H1 (cell line): Measurements from ENCODE around the gene WDFY4. TPM values are rescaled to one million over a fixed set of nuclear protein-coding genes. Genes with fewer than 3 reads are reported as not detected.

Experiments
- CTCF ChIA-PET: fragments of 300-600 bp; sonication (Branson Sonifier 250); formaldehyde crosslinking; loops from one replicate; lab custom pipeline; 2021; ENCODE audit not compliant: partially characterized antibody; lab: Charles Lee
- POLR2A ChIA-PET: fragments of 300-600 bp; sonication (Branson Sonifier 250); formaldehyde crosslinking; loops from one replicate; lab custom pipeline; 2021; ENCODE audit warnings: inconsistent platforms; ENCODE audit not compliant: partially characterized antibody; lab: Charles Lee
- DNase-seq, 2 experiments: peaks; one replicate each; pipeline versions ENCODE4 v3.0.0 to v3.0.0-alpha.2; 2010 to 2022; ENCODE audit warnings: low spot score in 2 of 2, low read depth in 1 of 2, mixed read lengths in 1 of 2
- FAIRE-seq: peaks from 2 replicates; lab custom pipeline; 2011; peaks lifted over from hg19 to GRCh38; lab: Jason Lieb, UNC
- H2AFZ ChIP-seq: 2 replicates; pipeline ENCODE4 v1.8.1; 2012; ENCODE audit warnings: low read length, inconsistent platforms
- H2AK5ac ChIP-seq: 2 replicates; pipeline ENCODE4 v1.6.1; 2013; ENCODE audit warnings: low read depth, low read length
- H2BK120ac ChIP-seq: replicated peaks from 2 replicates; pipeline ENCODE3; 2013; ENCODE audit warnings: low read depth, low read length, inconsistent platforms
- H2BK12ac ChIP-seq: 2 replicates; pipeline ENCODE4 v1.6.1; 2013; ENCODE audit warnings: low read depth, low read length
- H2BK15ac ChIP-seq: 2 replicates; pipeline ENCODE4 v1.6.1; 2013; ENCODE audit warnings: low read length
- H2BK20ac ChIP-seq: 2 replicates; pipeline ENCODE4 v1.6.1; 2013; ENCODE audit warnings: low read length
- H2BK5ac ChIP-seq: 2 replicates; pipeline ENCODE4 v1.6.1; 2013; ENCODE audit warnings: low read depth, low read length
- H3K14ac ChIP-seq: 2 replicates; pipeline ENCODE4 v1.6.1; 2013; ENCODE audit warnings: inconsistent platforms; ENCODE audit not compliant: insufficient read length
- H3K18ac ChIP-seq: 2 replicates; pipeline ENCODE4 v1.6.1; 2013; ENCODE audit warnings: low read length; ENCODE audit errors: extremely low read depth
- H3K23ac ChIP-seq: 2 replicates; pipeline ENCODE4 v1.6.1; 2013; ENCODE audit warnings: inconsistent platforms; ENCODE audit not compliant: insufficient read length
- H3K23me2 ChIP-seq: 2 replicates; pipeline ENCODE4 v1.6.1; 2013; ENCODE audit warnings: low read depth, low read length
- H3K27ac ChIP-seq: 2 replicates; pipeline ENCODE4 v1.6.1; 2011; ENCODE audit warnings: low read depth, low read length, inconsistent platforms
- H3K27me3 ChIP-seq, 4 experiments: replicated peaks in 1 of 4; 1 replicate in 1 of 4; 2 replicates in 3 of 4; pipeline versions ENCODE4 v1.6.1 to v1.8.1; 2011 to 2013; ENCODE audit warnings: low read length in 3 of 4, mild to moderate bottlenecking in 3 of 4, inconsistent platforms in 2 of 4, mixed read lengths in 2 of 4, moderate library complexity in 1 of 4; ENCODE audit not compliant: control insufficient read depth in 3 of 4, insufficient read depth in 3 of 4; ENCODE audit errors: extremely low read depth in 1 of 4
- H3K36me3 ChIP-seq, 4 experiments: 2 replicates each; pipeline versions ENCODE4 v1.6.1 to v1.8.1; 2011 to 2013; ENCODE audit warnings: mild to moderate bottlenecking in 4 of 4, low read length in 3 of 4, moderate library complexity in 2 of 4, control low read depth in 1 of 4, inconsistent platforms in 1 of 4; ENCODE audit not compliant: insufficient read depth in 4 of 4, control insufficient read depth in 2 of 4
- H3K4ac ChIP-seq: replicated peaks from 2 replicates; pipeline ENCODE3; 2013; ENCODE audit warnings: low read length, low read depth, mixed read lengths, inconsistent platforms; ENCODE audit not compliant: insufficient read length
- H3K4me1 ChIP-seq, 4 experiments: replicated peaks in 1 of 4; 1 replicate in 1 of 4; 2 replicates in 3 of 4; pipeline versions ENCODE4 v1.6.1 to v1.8.1; 2011 to 2013; ENCODE audit warnings: low read length in 3 of 4, inconsistent platforms in 2 of 4, mixed read lengths in 1 of 4; ENCODE audit not compliant: insufficient read depth in 4 of 4, control insufficient read depth in 3 of 4
- H3K4me2 ChIP-seq, 2 experiments: 2 replicates each; pipeline versions ENCODE4 v1.6.1 to v1.8.1; 2011 to 2013; ENCODE audit warnings: low read depth in 2 of 2, low read length in 2 of 2, control low read depth in 1 of 2, inconsistent platforms in 1 of 2, mild to moderate bottlenecking in 1 of 2; ENCODE audit not compliant: insufficient read depth in 1 of 2
- H3K4me3 ChIP-seq, 4 experiments: fragments of 200-600, 300-600 bp in 1 of 4; sonication (generic), shearing (Covaris generic), sonication (Bioruptor Twin) in 1 of 4; 2 replicates each; pipeline versions ENCODE4 v1.5.1 to v1.8.1; 2011 to 2016; ENCODE audit warnings: low read length in 4 of 4, low read depth in 3 of 4, control low read depth in 2 of 4, inconsistent platforms in 2 of 4, mild to moderate bottlenecking in 2 of 4, mixed read lengths in 1 of 4, moderate library complexity in 1 of 4; ENCODE audit not compliant: insufficient read depth in 2 of 4; ENCODE audit errors: extremely low read depth in 1 of 4
- H3K56ac ChIP-seq: replicated peaks from 2 replicates; pipeline ENCODE3; 2013; ENCODE audit warnings: low read depth, mild to moderate bottlenecking, mixed read lengths, low read length, inconsistent platforms; ENCODE audit not compliant: insufficient read length
- H3K79me1 ChIP-seq: 2 replicates; pipeline ENCODE4 v1.6.1; 2013; ENCODE audit warnings: low read depth, low read length, control low read depth
- H3K79me2 ChIP-seq, 2 experiments: 2 replicates each; pipeline versions ENCODE4 v1.6.1 to v1.8.1; 2012 to 2013; ENCODE audit warnings: low read length in 2 of 2, mild to moderate bottlenecking in 2 of 2, inconsistent platforms in 1 of 2; ENCODE audit not compliant: insufficient read depth in 2 of 2, control insufficient read depth in 1 of 2
- H3K9ac ChIP-seq, 4 experiments: replicated peaks in 1 of 4; 1 replicate in 1 of 4; 2 replicates in 3 of 4; pipeline versions ENCODE4 v1.6.1 to v1.8.1; 2011 to 2013; ENCODE audit warnings: low read depth in 3 of 4, low read length in 3 of 4, control low read depth in 2 of 4, mild to moderate bottlenecking in 2 of 4, moderate library complexity in 2 of 4, inconsistent platforms in 1 of 4; ENCODE audit errors: extremely low read depth in 1 of 4
- H3K9me3 ChIP-seq, 2 experiments: 2 replicates each; pipeline versions ENCODE4 v1.6.1 to v1.8.1; 2012 to 2013; ENCODE audit warnings: mild to moderate bottlenecking in 2 of 2, moderate library complexity in 2 of 2, control low read depth in 1 of 2, inconsistent platforms in 1 of 2, low read depth in 1 of 2, low read length in 1 of 2, mixed read lengths in 1 of 2; ENCODE audit not compliant: insufficient read depth in 2 of 2
- H4K20me1 ChIP-seq, 2 experiments: replicated peaks in 1 of 2; 2 replicates each; pipeline versions ENCODE3 to v1.8.1; 2011 to 2013; ENCODE audit warnings: inconsistent platforms in 2 of 2, low read length in 2 of 2, mild to moderate bottlenecking in 1 of 2; ENCODE audit not compliant: insufficient read depth in 2 of 2, control insufficient read depth in 1 of 2
- H4K5ac ChIP-seq: 2 replicates; pipeline ENCODE4 v1.6.1; 2013; ENCODE audit warnings: low read length, low read depth, mixed read lengths, inconsistent platforms; ENCODE audit not compliant: insufficient read length
- H4K8ac ChIP-seq: 2 replicates; pipeline ENCODE4 v1.8.0; 2013; ENCODE audit warnings: mild to moderate bottlenecking, moderate library complexity, low read length, inconsistent platforms; ENCODE audit not compliant: insufficient read depth; ENCODE audit errors: extremely low read depth
- H4K91ac ChIP-seq: replicated peaks from 2 replicates; pipeline ENCODE3; 2013; ENCODE audit warnings: low read length, mixed read lengths, inconsistent platforms; ENCODE audit not compliant: insufficient read length
- CREB1 ChIP-seq: IDR thresholded peaks from 2 replicates; pipeline ENCODE4 v1.6.1; 2012; ENCODE audit warnings: inconsistent platforms
- WGBS, 2 experiments: shearing (Covaris generic) in 1 of 2; methylation state at CpG; one replicate each; pipeline versions ENCODE4 v1.1.6 to v1.1.7; 2013 to 2015; ENCODE audit warnings: low lambda C conversion rate in 2 of 2, mixed read lengths in 2 of 2, inconsistent platforms in 1 of 2, low coverage in 1 of 2, missing lambda C conversion rate in 1 of 2; ENCODE audit not compliant: insufficient replicate concordance in 2 of 2, insufficient coverage in 1 of 2, insufficient read length in 1 of 2; ENCODE audit errors: extremely low coverage in 1 of 2, missing lambda C conversion rate in 1 of 2; 5-methylcytosine and 5-hydroxymethylcytosine counted together
- polyA plus RNA-seq, 7 experiments: library from polyadenylated mRNA; depleted of rRNA in 3 of 7; stranded (reverse) in 5 of 7; unstranded in 2 of 7; fragments of >200 nt in 5 of 7; fragments of 200-250 nt in 2 of 7; gene quantifications; 1 replicate in 5 of 7; 2 replicates in 1 of 7; 4 replicates in 1 of 7; pipeline versions ENCODE4 v1.2.1 to v1.2.3, GENCODE V29; 2011 to 2013; ENCODE audit warnings: missing spikeins in 2 of 7, mixed read lengths in 2 of 7
- total RNA-seq: library from RNA; stranded (reverse); fragmentation: NEBNext Ultra II Directional; extraction: Animal tissue kit (Norgen Biotek cat#: 25700); gene quantifications from 2 replicates; pipeline ENCODE4 v1.2.1, GENCODE V29; 2021

WDFY4 gene
- total and polyA plus RNA-seq, 2 of the 8 experiments (the other 6 are each of a cell fraction or from before 2014, with no cell fraction given): not detected

DNA sequence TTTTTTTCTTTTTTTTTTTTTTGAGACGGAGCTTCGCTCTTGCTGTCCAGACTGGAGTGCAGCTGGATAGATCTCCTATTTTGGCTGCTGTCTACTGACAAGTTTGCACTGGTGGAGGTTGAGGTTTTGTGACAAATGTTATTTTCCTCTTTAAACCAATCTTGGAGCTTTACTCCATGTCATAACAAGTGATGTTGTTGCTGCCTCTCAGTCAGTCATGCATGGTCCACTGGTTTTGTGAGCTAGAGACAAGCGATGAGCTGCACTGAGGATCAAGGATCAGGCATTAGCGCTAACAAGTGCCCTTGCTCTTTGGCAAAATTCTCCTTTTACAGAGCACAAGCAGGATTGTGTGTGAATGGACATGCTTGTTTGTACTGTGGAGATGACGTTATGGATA is 805 bp upstream of the WDFY4 start:
- no peak overlapping the region for H3K27ac ChIP-seq
- no peaks in the 10 kb centered on the region for H3K36me3 ChIP-seq
- no peak overlapping the region for H3K4me3 ChIP-seq
- no peak overlapping the region for H3K9ac ChIP-seq
- H3K56ac ChIP-seq: no peak overlapping the region
- no peak overlapping the region for H2BK15ac ChIP-seq
- no peak overlapping the region for H4K5ac ChIP-seq
- DNase-seq (no peak), FAIRE-seq (no peak)
- H3K14ac ChIP-seq: no peak overlapping the region
- H3K23me2 ChIP-seq: no peaks in the 10 kb centered on the region
- no peak overlapping the region for H3K23ac ChIP-seq
- no peak overlapping the region for H2BK120ac ChIP-seq
- POLR2A ChIA-PET: interaction anchor here (0.7 kb wide), 1 partner anchor 179 kb away, joined by 3 read pairs; no protein-coding TSS in a partner anchor
- no peak overlapping the region for H2BK5ac ChIP-seq
- H3K4ac ChIP-seq: no peak overlapping the region
- H3K79me1 ChIP-seq: no peaks in the 10 kb centered on the region
- no peak overlapping the region for H4K91ac ChIP-seq
- H2BK20ac ChIP-seq: no peak overlapping the region
- H3K18ac ChIP-seq: no peak overlapping the region
- no peak overlapping the region for H2AK5ac ChIP-seq
- H3K27me3 ChIP-seq: no peaks in the 10 kb centered on the region
- no peaks in the 10 kb centered on the region for H4K20me1 ChIP-seq
- H3K4me2 ChIP-seq: no peak overlapping the region
- no peaks in the 10 kb centered on the region for H3K79me2 ChIP-seq
- no peak overlapping the region for H2AFZ ChIP-seq
- 88% methylated on average over 4 of the region's 5 CpGs; no CpG with 5 or more reads in 1 of the 2 experiments for WGBS, 2 experiments
- H3K9me3 ChIP-seq: no peaks in the 10 kb centered on the region
- H3K4me1 ChIP-seq: no peaks in the 10 kb centered on the region
- H4K8ac ChIP-seq: no peak overlapping the region
- CTCF ChIA-PET: no interaction called here
- H2BK12ac ChIP-seq: no peak overlapping the region
- no peak for TF ChIP-seq CREB1
